Measurements from ENCODE around the gene RPRD2. TPM values are rescaled to one million over a fixed set of nuclear protein-coding genes. Genes with fewer than 3 reads are reported as not detected.

Gene RPRD2
- total RNA-seq, 6 donors from 2014 or later: 14.6 to 29.8 (median 26.3) TPM

GRCh38 chr1:150429805-150430204, 65.9 kb downstream of the RPRD2 start:
- DNase-seq (no peak), ATAC-seq (ENCODE audit: low FRiP score in 2 of 2) (no peak)
- Histone ChIP-seq H3K27me3 (no peaks in the 10 kb centered on the region), H3K4me1 (no peaks in the 10 kb centered on the region), H3K27ac (no peak overlapping the region), H3K4me3 (no peak overlapping the region), H3K36me3 (peaks cover 0 to 3% (median 0%) of the 10 kb centered on the region in 4 donors), H3K9me3 (no peaks in the 10 kb centered on the region)
- peak in 1 of 6 experiments; percentile 27 for TF ChIP-seq CTCF (IDR thresholded peaks at IDR 0.05)
- TF ChIP-seq POLR2A (IDR thresholded peaks at IDR 0.05): no peak
- TF ChIP-seq POLR2AphosphoS5 (IDR thresholded peaks at IDR 0.05): no peak
- 61 to 63% methylated on average over 3 of the region's 3 CpGs for WGBS, 2 donors

- WGBS, 2 donors: 93 to 96% methylated on average over 2 of the region's 2 CpGs
- Histone ChIP-seq H3K9me3 (no peaks in the 10 kb centered on the region), H3K4me1 (no peaks in the 10 kb centered on the region), H3K36me3 (peaks cover 3 to 56% (median 21%) of the 10 kb centered on the region in 4 donors), H3K27me3 (no peaks in the 10 kb centered on the region), H3K27ac (no peak overlapping the region), H3K4me3 (no peak overlapping the region)
- no peak for TF ChIP-seq POLR2AphosphoS5 (IDR thresholded peaks at IDR 0.05)
- no peak for TF ChIP-seq EP300 (IDR thresholded peaks at IDR 0.05)
- TF ChIP-seq POLR2A (IDR thresholded peaks at IDR 0.05): no peak
- no peak for TF ChIP-seq CTCF (IDR thresholded peaks at IDR 0.05)
- ATAC-seq (ENCODE audit: low FRiP score in 2 of 2) (no peak), DNase-seq (no peak)
These were observed 77.2 kb downstream of the RPRD2 start for GRCh38 chr1:150441121-150441520.

- WGBS, 2 donors: 91 to 100% methylated on average over 1 of the region's 1 CpG
- Histone ChIP-seq H3K27me3 (no peaks in the 10 kb centered on the region), H3K9me3 (no peaks in the 10 kb centered on the region), H3K4me3 (no peak overlapping the region), H3K4me1 (no peaks in the 10 kb centered on the region), H3K27ac (no peak overlapping the region), H3K36me3 (peaks cover 8 to 77% (median 43%) of the 10 kb centered on the region in 4 donors)
- ATAC-seq (ENCODE audit: low FRiP score in 2 of 2) (no peak), DNase-seq (no peak)
- TF ChIP-seq CTCF (IDR thresholded peaks at IDR 0.05) (no peak), POLR2AphosphoS5 (IDR thresholded peaks at IDR 0.05) (no peak), EP300 (IDR thresholded peaks at IDR 0.05) (no peak), POLR2A (IDR thresholded peaks at IDR 0.05) (no peak)
These were observed 80.3 kb downstream of the RPRD2 start for GRCh38 chr1:150444232-150444631.

GRCh38 chr1:150456146-150456647, 92.2 kb downstream of the RPRD2 start:
- 93 to 96% methylated on average over 4 of the region's 4 CpGs for WGBS, 2 donors
- H3K36me3 ChIP-seq: peaks cover 11 to 76% (median 37%) of the 10 kb centered on the region in 4 donors

More at GRCh38 chr1:150456146-150456647, 92.2 kb downstream of the RPRD2 start:
- DNase-seq: no peak
- TF ChIP-seq EP300 (IDR thresholded peaks at IDR 0.05) (no peak), CTCF (IDR thresholded peaks at IDR 0.05) (no peak), POLR2AphosphoS5 (IDR thresholded peaks at IDR 0.05) (no peak)
- no peak for ATAC-seq (ENCODE audit: low FRiP score in 2 of 2)
- Histone ChIP-seq H3K27me3 (no peaks in the 10 kb centered on the region), H3K9me3 (no peaks in the 10 kb centered on the region), H3K27ac (no peak overlapping the region), H3K4me3 (no peak overlapping the region), H3K4me1 (no peaks in the 10 kb centered on the region)
